Fibroblast of skin of scalp (primary cell): ENCODE measurements around the gene GNAI2.

Experiments used
- DNase-seq: peaks from one replicate; pipeline ENCODE4 v3.0.0-alpha.2; 2013

GNAI2 gene

DNA sequence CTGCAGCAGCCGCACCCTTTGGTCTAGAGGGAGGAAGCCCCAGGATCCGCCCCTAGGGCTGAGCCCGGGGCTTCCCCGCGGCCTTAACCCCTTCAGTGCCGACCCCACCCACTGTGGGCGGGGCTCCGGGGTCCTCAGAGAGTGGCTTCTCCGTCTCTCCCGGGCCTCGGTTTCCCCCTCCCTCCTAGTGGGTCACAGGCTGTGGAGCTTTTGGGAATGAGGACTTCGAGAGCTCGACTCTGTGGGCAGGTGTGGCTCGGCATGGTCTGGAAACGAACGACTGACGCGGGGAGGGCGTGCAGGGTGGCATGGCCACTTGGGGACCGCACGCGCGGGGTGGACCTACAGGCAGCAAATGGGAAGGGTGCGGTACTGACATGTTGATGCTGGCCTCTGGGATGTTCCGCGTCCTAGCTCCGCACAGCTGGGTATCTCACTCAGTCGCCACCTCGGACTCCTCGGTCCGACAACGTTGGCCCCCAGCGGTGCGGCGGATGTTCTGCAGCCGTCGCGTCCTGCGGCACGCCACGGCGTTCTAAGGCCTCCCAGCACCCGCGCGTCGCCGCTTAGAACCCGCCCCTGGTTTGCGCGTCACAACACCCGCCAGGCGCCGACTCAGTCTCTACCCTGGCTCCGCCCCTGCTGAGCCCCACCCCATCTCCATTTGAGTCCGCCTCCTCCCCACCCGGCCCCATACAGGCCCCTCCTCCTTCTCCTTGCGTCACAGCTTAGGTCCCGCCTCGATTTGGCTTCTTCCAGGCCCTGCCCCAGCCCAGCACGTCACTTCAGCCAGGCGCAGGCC is 63.0 kb downstream of the GNAI2 start, which contains the start of the genes HYAL3 and NAA80:
Gene HYAL3, minus strand, starts transcription at position 570 of the 802 bp plus-strand sequence. CDS start 3,803 bp downstream, outside the sequence.
Gene NAA80, minus strand, starts transcription at position 570 of the 802 bp plus-strand sequence. CDS start 1,942 bp downstream, outside the sequence.
- DNase-seq: peak; percentile 99

DNA sequence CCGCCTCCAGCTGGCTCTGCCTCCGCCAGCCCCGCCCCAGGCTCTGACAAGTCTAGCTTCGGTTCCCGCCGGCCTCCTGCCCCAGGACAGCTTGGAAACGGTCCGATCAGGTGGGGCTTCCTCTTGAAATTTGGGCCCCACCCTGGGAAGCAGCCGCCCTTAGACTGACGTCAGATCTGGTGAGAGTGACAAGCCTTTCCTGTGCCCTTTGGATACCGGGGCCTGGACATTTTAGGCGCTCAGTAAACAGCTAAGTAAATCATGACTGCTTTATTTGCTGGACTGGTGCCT is 63.6 kb downstream of the GNAI2 start:
- DNase-seq: no peak

DNA sequence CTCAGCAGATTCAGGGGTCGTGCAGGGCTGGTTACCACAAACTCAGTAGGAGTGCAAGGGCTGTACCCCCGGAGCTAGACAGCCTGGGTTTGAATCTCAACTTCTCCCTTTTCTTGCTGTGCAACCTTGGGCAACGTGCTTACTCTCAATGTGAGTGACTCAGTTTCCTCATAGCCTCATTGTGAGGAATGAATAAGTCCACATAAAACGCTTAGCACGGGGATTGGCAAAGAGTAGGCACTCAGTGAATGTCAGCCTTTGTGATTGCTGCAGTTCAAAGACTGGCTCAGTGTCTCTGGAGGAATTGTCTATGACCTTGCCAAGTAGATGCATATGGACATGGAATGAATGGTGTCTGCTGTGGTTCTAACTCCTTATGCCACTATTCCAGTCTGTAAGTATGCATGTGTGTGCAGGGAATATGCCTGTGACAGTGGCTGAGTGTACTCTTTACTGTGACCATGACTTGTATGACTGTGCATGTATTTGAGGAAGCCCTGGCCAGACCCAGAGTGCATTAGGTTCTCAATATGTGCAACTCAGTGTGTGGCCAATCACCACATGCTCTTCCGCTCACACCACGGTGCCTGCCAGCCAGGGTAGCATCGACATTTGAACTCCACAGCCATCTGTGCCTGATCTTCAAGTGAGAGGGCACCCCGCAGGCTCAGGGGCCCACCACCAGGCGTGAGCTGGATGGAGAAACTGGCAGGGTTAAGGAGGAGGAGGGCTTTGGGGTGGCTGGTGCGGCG is 64.1 kb downstream of the GNAI2 start:
- peak; percentile 23 for DNase-seq

DNA sequence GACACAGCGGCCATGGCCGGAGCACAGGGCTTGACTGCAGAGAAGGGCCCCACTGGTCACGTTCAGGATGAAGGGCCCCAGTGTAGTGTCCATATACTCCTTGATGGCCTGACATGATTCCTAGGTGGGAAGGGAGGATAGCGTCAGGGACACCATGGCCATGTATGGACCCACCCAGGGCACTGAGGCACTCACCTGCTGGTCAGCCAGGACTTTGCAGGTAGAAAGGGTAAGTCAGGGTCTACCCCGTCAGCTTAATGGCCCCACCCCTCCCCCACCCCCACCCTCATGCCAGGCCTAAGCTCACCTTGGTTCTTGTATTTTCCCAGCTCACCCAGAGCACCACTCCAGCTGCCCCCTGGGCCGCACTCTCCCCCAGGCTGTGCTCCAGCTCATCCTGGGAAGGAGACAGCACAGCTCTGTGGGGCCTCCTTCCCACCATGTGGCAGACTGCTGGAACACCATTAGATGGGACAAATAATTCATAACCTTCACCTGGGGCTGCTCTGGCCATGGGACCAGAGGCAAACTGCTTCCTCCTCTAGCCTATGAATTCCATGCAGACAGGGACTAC is 64.8 kb downstream of the GNAI2 start:
- DNase-seq: no peak

DNA sequence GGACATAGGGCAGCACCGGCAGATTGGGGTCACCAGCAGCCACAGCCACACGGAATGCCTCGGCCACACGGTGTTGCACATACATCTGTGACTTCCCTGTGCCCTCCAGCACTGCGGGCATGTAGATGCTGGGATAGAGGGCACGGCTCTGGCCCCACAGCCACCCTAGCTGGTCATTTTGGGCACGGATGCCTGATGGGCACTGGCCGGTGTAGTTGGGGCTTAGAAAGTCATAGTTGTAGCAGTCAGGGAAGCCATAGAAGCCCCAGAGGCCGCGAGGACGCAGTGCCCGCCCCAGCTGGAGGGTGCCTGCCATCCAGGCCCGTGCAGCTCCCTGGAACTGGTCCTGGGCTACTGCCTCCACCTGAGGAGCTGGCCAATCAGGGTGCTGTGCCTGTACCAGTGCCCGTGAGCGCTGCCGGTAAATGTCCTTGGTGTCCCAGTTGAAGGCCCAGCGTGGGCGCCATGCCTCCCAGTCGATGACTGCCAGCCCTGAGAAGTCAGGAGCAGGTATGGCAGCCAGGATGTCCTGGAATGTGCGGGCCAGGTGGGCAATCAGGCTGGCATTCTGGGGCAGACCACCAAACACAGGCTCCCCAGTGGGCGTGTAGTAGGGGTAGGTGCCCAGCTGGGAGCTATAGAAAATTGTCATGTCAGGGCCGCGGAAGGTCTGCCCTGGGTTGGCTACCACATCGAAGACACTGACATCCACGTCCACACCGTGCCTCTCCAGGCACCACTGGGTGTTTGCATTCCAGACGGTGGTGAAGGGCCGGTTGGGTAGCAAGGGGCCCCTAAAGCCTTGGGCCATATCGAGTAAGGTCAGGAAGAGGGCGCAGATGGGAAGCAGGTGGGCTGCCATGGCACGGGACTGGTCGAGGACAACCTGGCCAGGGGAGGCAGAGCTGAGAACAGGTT is 66.3 kb downstream of the GNAI2 start:
- DNase-seq: no peak

DNA sequence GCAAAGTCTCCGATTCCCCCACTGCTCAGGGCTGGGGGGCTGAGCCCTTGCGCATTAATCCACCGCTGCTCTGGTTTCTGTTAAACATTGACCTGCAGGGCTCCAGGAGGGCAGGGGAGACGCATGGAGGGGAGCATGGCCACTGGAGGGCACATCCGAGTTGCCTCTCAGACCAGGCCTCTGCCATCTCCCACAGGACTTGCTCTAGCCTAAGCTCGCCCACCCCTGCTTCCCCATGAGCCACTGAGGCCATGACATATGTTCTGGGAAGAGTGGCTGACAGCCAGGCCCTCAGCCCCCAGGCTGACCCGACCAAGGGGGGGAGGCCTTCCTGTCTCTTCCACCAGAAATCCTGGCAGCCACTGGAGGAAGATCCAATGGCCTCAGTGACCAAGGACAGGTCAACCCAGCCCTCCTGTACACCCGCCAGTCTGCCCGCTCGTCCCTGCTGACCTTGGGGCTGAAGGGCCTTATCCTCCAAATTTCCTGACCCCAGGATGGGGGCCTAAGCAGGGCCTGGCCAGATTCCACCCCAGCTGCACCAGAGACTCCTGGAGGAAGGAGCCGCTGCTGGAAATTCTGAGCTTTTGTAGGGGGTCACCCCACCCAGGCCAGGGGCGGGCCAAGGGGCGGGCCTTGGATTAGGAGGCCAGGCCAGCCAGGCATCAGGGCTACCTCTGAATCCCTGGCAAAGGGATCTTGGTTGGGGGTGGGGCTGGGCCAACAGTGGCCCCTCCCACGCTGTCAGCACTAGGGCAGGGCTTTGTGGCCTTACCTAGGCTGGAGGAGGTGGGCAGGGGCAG is 67.2 kb downstream of the GNAI2 start, which contains the start of gene HYAL1:
Gene HYAL1, minus strand, starts transcription at position 562 of the 803 bp plus-strand sequence. CDS start 618 bp downstream, outside the sequence.
- no peak for DNase-seq

DNA sequence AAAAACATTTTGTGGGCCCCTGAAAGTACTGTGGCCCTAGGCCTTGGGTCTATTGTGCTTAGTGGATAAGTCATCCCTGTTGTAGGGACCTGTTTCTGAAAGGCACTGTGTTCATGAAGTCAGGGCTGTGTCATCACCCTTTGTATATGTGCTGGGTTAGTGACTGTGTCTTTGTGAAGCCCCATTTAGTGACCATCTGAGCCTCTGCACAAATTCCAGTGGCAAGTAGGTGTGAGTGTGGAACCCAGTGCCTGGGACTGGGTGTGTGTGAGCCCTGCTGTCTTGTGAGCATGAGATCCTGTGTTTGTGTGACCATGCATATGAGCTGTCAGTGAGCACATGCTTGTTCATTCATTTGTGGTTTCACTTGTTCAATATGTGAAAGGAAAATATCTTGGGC is 68.6 kb downstream of the GNAI2 start:
- DNase-seq: no peak
